Measurements from ENCODE around the gene CREB3L4.
"Not testable (repeated sequence)": the region's sequence is repeated elsewhere in the genome, so short reads cannot be mapped to it uniquely, and the experiment has no call there.

Gene CREB3L4

GRCh38 chr1:153985941-153986761, 18.4 kb downstream of the CREB3L4 start, which contains the start of gene RAB13:
TSS of gene RAB13 (minus strand) at chr1:153986339. CDS start at chr1:153986236, 103 bp downstream.
- DNase-seq (ENCODE audit: low read depth), result no peak

GRCh38 chr1:153987621-153988020, 19.9 kb downstream of the CREB3L4 start:
- no peak for DNase-seq (ENCODE audit: low read depth)

GRCh38 chr1:153990468-153991150, 22.9 kb downstream of the CREB3L4 start, which contains the start of gene RPS27:
TSS of gene RPS27 (plus strand) at chr1:153990762. CDS start at chr1:153990797, 35 bp downstream.
- DNase-seq (ENCODE audit: low read depth), result peak; percentile 72

GRCh38 chr1:153991151-153991630, 23.5 kb downstream of the CREB3L4 start:
- DNase-seq (ENCODE audit: low read depth), result no peak

- DNase-seq (ENCODE audit: low read depth), result no peak
Measured at GRCh38 chr1:153991806-153992205, 24.1 kb downstream of the CREB3L4 start.

- DNase-seq (ENCODE audit: low read depth), result no peak
Measured at GRCh38 chr1:153995202-153995601, 27.5 kb downstream of the CREB3L4 start.

- DNase-seq (ENCODE audit: low read depth), result no peak
Measured at GRCh38 chr1:153995640-153996039, 27.9 kb downstream of the CREB3L4 start.

GRCh38 chr1:153996882-153997281, 29.2 kb downstream of the CREB3L4 start:
- not testable (repeated sequence) for DNase-seq (ENCODE audit: low read depth)

- DNase-seq (ENCODE audit: low read depth), result no peak
Measured at GRCh38 chr1:154000420-154000819, 32.7 kb downstream of the CREB3L4 start.

- no peak for DNase-seq (ENCODE audit: low read depth)
Measured at GRCh38 chr1:154006136-154006535, 38.4 kb downstream of the CREB3L4 start.

GRCh38 chr1:154012129-154012528, 44.4 kb downstream of the CREB3L4 start:
- no peak for DNase-seq (ENCODE audit: low read depth)

GRCh38 chr1:154012543-154012942, 44.8 kb downstream of the CREB3L4 start:
- DNase-seq (ENCODE audit: low read depth), result not testable (repeated sequence)

GRCh38 chr1:154014154-154014907, 46.6 kb downstream of the CREB3L4 start:
- DNase-seq (ENCODE audit: low read depth), result no peak

GRCh38 chr1:154019269-154019668, 51.6 kb downstream of the CREB3L4 start:
- no peak for DNase-seq (ENCODE audit: low read depth)

GRCh38 chr1:154019940-154020339, 52.2 kb downstream of the CREB3L4 start:
- no peak for DNase-seq (ENCODE audit: low read depth)

Data from stimulated activated CD8-positive, alpha-beta memory T cell treated with anti-CD3 and anti-CD28 coated beads, Interleukin-12 subunit alpha, Interleukin-12 subunit beta, amount 100 ng/mL, for 4 hours (primary cell).